Astrocyte (in vitro differentiated cells and primary cell): ENCODE data around the gene PDE4C. TPM values are rescaled to one million over a fixed set of nuclear protein-coding genes. Genes with fewer than 3 reads are reported as not detected.
A peak's percentile ranks its signal among the peaks of the same experiment; 100 is the strongest.

Source experiments
- DNase-seq: peaks from one replicate; pipeline ENCODE4 v3.0.0-alpha.2; 2010; ENCODE audit warnings: low read depth
- FAIRE-seq: peaks from 2 replicates; lab custom pipeline; 2011; peaks lifted over from hg19 to GRCh38; lab: Jason Lieb, UNC
- H2AFZ ChIP-seq: 2 replicates; pipeline ENCODE4 v1.6.0; 2012; ENCODE audit warnings: low read depth, low read length, inconsistent platforms
- H3K27ac ChIP-seq: 2 replicates; pipeline ENCODE4 v1.5.1; 2011; ENCODE audit warnings: low read depth, low read length, inconsistent platforms
- H3K27me3 ChIP-seq: 2 replicates; pipeline ENCODE4 v1.6.0; 2011; ENCODE audit warnings: low read length, inconsistent platforms; ENCODE audit not compliant: insufficient read depth
- H3K36me3 ChIP-seq: 2 replicates; pipeline ENCODE4 v1.5.1; 2011; ENCODE audit warnings: low read length, inconsistent platforms; ENCODE audit not compliant: insufficient read depth
- H3K4me1 ChIP-seq: 2 replicates; pipeline ENCODE4 v1.5.1; 2011; ENCODE audit warnings: low read length, inconsistent platforms; ENCODE audit not compliant: insufficient read depth
- H3K4me2 ChIP-seq: 2 replicates; pipeline ENCODE4 v1.6.0; 2012; ENCODE audit warnings: low read length, inconsistent platforms
- H3K4me3 ChIP-seq: 2 replicates; pipeline ENCODE4 v1.5.1; 2011; ENCODE audit warnings: low read depth, mild to moderate bottlenecking, low read length, inconsistent platforms; ENCODE audit not compliant: insufficient read depth
- H3K79me2 ChIP-seq: 2 replicates; pipeline ENCODE4 v1.6.0; 2012; ENCODE audit warnings: mild to moderate bottlenecking, low read length, inconsistent platforms; ENCODE audit not compliant: insufficient read depth
- H3K9ac ChIP-seq: 2 replicates; pipeline ENCODE4 v1.6.0; 2012; ENCODE audit warnings: mild to moderate bottlenecking, low read length, inconsistent platforms
- H3K9me3 ChIP-seq: 2 replicates; pipeline ENCODE4 v1.5.1; 2012; ENCODE audit warnings: low read depth, mild to moderate bottlenecking, low read length, inconsistent platforms; ENCODE audit not compliant: insufficient read depth
- H4K20me1 ChIP-seq: 2 replicates; pipeline ENCODE4 v1.6.0; 2012; ENCODE audit warnings: low read length, inconsistent platforms; ENCODE audit not compliant: insufficient read depth
- H3K27ac Mint-ChIP-seq: one replicate; pipeline ENCODE4 v1.8.0; 2021; ENCODE audit warnings: mild to moderate bottlenecking, mixed read lengths; ENCODE audit not compliant: unreplicated experiment
- H3K27me3 Mint-ChIP-seq: one replicate; pipeline ENCODE4 v1.8.0; 2021; ENCODE audit warnings: low read depth, mixed read lengths; ENCODE audit not compliant: unreplicated experiment
- H3K36me3 Mint-ChIP-seq: one replicate; pipeline ENCODE4 v1.8.0; 2021; ENCODE audit warnings: low read depth, mixed read lengths; ENCODE audit not compliant: unreplicated experiment
- H3K4me1 Mint-ChIP-seq: one replicate; pipeline ENCODE4 v1.8.0; 2021; ENCODE audit warnings: low read depth, mixed read lengths; ENCODE audit not compliant: unreplicated experiment
- H3K4me3 Mint-ChIP-seq: one replicate; pipeline ENCODE4 v1.8.0; 2021; ENCODE audit warnings: mild to moderate bottlenecking, moderate library complexity, mixed read lengths; ENCODE audit not compliant: unreplicated experiment
- H3K9me3 Mint-ChIP-seq: one replicate; pipeline ENCODE4 v1.8.0; 2021; ENCODE audit warnings: mild to moderate bottlenecking, mixed read lengths; ENCODE audit not compliant: unreplicated experiment
- EZH2 ChIP-seq: IDR thresholded peaks from 2 replicates; pipeline ENCODE4 v1.6.1; 2012; ENCODE audit warnings: mild to moderate bottlenecking, low read length, inconsistent platforms; ENCODE audit not compliant: insufficient read depth
- total RNA-seq: library from RNA; stranded (reverse); gene quantifications from 2 replicates; pipeline ENCODE4 v1.2.1, GENCODE V29; 2021
- TF ChIP-seq, protein P1 (sequence below): IDR thresholded peaks from 2 replicates; pipeline ENCODE4 v1.5.1; 2011; ENCODE audit warnings: low read depth, mild to moderate bottlenecking, inconsistent platforms, low read length, moderate library complexity; ENCODE audit not compliant: insufficient read depth

PDE4C gene
- total RNA-seq, 1 donor from 2014 or later: 0.64 TPM

DNA sequence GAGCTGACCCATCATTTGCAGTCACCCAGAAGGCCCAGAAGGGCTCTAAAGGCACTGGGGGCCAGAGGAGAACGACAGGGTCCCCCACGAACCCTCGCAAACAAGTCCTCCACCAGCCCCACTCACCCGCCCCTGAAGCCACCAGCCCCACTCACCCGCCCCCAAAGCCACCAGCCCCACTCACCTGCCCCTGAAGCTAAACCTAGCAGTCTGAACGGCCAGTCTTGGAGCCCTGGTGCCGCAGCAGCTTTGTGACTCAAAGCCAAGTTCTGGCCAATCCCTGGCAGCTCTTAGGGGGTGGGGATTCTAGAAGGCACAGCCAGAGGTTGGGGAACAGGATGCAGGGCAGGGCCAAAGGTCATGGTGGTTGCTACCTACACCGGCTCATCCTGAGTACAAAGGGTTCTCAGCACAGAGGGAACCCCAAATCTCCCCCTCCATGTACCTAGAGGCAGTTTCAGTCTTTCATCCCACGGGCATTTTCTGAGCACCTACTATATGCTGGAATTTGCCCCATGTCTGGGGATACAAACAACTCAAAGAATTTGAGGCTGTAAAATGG is 48.1 kb upstream of the PDE4C start, which contains the start of gene IQCN:
TSS of gene IQCN (minus strand) at position 234 of the 562 bp plus-strand sequence. CDS start 4,974 bp downstream, outside the sequence.
- Histone ChIP-seq H3K27ac (peak within 1 kb of the TSS; percentile 41), H2AFZ (no peak within 1 kb of the TSS), H3K79me2 (peaks cover 38% of the 10 kb centered on the region), H3K9me3 (no peaks in the 10 kb centered on the region), H3K9ac (peak within 1 kb of the TSS; percentile 53), H3K4me2 (peak within 1 kb of the TSS; percentile 71), H3K36me3 (peaks cover 4% of the 10 kb centered on the region), H3K4me3 (no peak within 1 kb of the TSS), H3K27me3 (no peaks in the 10 kb centered on the region), H3K4me1 (peaks cover 35% of the 10 kb centered on the region), H4K20me1 (peaks cover 56% of the 10 kb centered on the region)
- H3K27me3 Mint-ChIP-seq: no peaks in the 10 kb centered on the region
- TF ChIP-seq EZH2: no peak
- TF ChIP-seq, protein P1, sequence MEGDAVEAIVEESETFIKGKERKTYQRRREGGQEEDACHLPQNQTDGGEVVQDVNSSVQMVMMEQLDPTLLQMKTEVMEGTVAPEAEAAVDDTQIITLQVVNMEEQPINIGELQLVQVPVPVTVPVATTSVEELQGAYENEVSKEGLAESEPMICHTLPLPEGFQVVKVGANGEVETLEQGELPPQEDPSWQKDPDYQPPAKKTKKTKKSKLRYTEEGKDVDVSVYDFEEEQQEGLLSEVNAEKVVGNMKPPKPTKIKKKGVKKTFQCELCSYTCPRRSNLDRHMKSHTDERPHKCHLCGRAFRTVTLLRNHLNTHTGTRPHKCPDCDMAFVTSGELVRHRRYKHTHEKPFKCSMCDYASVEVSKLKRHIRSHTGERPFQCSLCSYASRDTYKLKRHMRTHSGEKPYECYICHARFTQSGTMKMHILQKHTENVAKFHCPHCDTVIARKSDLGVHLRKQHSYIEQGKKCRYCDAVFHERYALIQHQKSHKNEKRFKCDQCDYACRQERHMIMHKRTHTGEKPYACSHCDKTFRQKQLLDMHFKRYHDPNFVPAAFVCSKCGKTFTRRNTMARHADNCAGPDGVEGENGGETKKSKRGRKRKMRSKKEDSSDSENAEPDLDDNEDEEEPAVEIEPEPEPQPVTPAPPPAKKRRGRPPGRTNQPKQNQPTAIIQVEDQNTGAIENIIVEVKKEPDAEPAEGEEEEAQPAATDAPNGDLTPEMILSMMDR: no peak
- FAIRE-seq (no peak), DNase-seq (no peak)
- peaks cover 8% of the 10 kb centered on the region for H3K4me1 Mint-ChIP-seq
- H3K36me3 Mint-ChIP-seq: peaks cover 11% of the 10 kb centered on the region
- H3K9me3 Mint-ChIP-seq: no peaks in the 10 kb centered on the region
- H3K27ac Mint-ChIP-seq: peak within 1 kb of the TSS; percentile 53
- H3K4me3 Mint-ChIP-seq: no peak within 1 kb of the TSS

DNA sequence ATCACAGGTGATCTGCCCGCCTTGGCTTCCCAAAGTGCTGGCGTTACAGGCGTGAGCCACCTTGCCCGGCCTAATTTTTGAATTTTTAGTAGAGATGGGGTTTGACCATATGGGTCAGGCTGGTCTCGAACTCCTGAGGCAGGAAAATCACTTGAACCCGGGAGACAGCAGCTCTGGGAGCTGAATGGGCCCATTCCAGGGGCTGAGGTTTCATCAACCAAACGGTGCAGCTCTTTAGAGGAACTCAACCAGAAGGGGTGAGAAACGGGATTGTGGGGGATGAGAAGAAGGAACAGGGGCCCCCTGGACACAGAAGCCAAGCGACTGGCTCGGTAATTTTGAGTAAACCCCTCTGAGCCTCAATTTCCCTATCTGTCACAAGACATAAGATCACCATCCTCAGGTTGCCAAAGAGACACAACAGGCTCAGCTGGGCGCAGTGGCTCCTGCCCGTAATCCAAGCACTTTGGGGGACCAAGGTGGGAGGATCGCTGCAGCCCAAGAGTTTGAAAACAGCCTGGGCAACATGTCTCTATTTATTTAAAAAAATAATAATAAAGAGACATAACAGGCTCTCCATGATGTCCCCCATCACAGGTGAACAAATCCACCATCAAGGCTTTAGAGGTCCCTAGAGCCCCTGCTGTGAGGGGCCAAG is 47.5 kb upstream of the PDE4C start:
- no peaks in the 10 kb centered on the region for H3K9me3 Mint-ChIP-seq
- Histone ChIP-seq H3K27ac (no peak overlapping the region), H3K27me3 (no peaks in the 10 kb centered on the region), H3K79me2 (peaks cover 32% of the 10 kb centered on the region), H2AFZ (no peak overlapping the region), H3K9me3 (no peaks in the 10 kb centered on the region), H3K4me2 (no peak overlapping the region), H3K36me3 (peaks cover 4% of the 10 kb centered on the region), H3K9ac (no peak overlapping the region), H4K20me1 (peaks cover 54% of the 10 kb centered on the region), H3K4me3 (no peak overlapping the region), H3K4me1 (peaks cover 29% of the 10 kb centered on the region)
- DNase-seq: no peak
- peaks cover 6% of the 10 kb centered on the region for H3K4me1 Mint-ChIP-seq
- H3K4me3 Mint-ChIP-seq: no peak overlapping the region
- peak overlapping the region; percentile 26 for H3K27ac Mint-ChIP-seq
- no peaks in the 10 kb centered on the region for H3K27me3 Mint-ChIP-seq
- no peak for TF ChIP-seq EZH2
- TF ChIP-seq, protein P1: no peak
- no peak for FAIRE-seq
- H3K36me3 Mint-ChIP-seq: peaks cover 7% of the 10 kb centered on the region

DNA sequence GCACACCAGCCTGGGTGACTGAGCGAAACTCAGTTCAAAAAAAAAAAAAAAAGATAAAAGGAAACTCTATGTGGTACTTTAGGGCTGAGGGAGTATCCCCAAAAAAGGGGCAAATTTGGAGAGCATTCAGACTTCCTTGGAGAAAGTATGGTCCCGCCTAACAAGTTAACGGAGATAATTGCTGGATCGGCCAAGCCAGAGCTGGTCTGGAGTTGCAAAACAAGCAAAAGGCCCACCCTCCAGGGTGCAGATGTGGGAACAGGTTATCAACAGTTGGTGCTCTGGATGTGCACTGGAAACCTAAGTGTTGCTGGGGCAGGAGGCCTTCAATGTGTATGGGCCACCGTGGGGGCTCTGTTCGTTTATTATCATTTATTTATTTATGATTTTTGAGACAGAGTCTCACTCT is 45.2 kb upstream of the PDE4C start:
- Histone ChIP-seq H3K9me3 (no peaks in the 10 kb centered on the region), H3K9ac (no peak overlapping the region), H4K20me1 (peaks cover 40% of the 10 kb centered on the region), H3K27me3 (no peaks in the 10 kb centered on the region), H3K36me3 (no peaks in the 10 kb centered on the region), H3K27ac (no peak overlapping the region), H3K4me2 (no peak overlapping the region), H3K79me2 (peaks cover 15% of the 10 kb centered on the region), H3K4me3 (no peak overlapping the region), H2AFZ (no peak overlapping the region), H3K4me1 (peaks cover 20% of the 10 kb centered on the region)
- no peak overlapping the region for H3K4me3 Mint-ChIP-seq
- no peak overlapping the region for H3K27ac Mint-ChIP-seq
- DNase-seq (no peak), FAIRE-seq (no peak)
- no peak for TF ChIP-seq EZH2
- TF ChIP-seq, protein P1: no peak
- no peaks in the 10 kb centered on the region for H3K9me3 Mint-ChIP-seq
- H3K27me3 Mint-ChIP-seq: no peaks in the 10 kb centered on the region
- peaks cover 15% of the 10 kb centered on the region for H3K36me3 Mint-ChIP-seq
- H3K4me1 Mint-ChIP-seq: no peaks in the 10 kb centered on the region
